WI38 (cell line): Measurements from ENCODE around the gene KIF1A.

Source experiments
- H3K4me3 ChIP-seq: 2 replicates; pipeline ENCODE4 v1.5.1; 2011; ENCODE audit warnings: low read depth, mild to moderate bottlenecking, control low read depth, low read length
- TF ChIP-seq, protein P1 (sequence below): IDR thresholded peaks from 2 replicates; pipeline ENCODE4 v1.5.1; 2012; ENCODE audit warnings: low read depth, mild to moderate bottlenecking, control low read depth, low read length

KIF1A gene

DNA sequence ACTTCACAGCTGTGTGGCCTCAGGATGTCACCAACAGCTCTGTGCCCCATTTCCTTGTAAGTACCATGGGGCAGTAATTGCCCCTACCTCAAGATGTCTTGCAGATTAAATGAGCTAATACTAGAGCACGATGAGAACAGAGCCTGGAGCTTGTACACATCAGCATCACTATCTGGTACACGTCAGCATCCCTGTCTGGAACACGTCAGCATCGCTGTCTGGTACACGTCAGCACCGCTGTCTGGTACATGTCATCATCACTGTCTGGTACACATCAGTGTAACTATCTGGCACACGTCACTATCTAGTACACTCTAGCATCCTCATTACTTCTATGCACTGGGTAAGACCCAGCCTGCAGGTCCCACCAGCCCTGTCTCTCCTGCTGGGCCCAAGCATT, 91.2 kb downstream of the KIF1A start:
- TF ChIP-seq, protein P1, sequence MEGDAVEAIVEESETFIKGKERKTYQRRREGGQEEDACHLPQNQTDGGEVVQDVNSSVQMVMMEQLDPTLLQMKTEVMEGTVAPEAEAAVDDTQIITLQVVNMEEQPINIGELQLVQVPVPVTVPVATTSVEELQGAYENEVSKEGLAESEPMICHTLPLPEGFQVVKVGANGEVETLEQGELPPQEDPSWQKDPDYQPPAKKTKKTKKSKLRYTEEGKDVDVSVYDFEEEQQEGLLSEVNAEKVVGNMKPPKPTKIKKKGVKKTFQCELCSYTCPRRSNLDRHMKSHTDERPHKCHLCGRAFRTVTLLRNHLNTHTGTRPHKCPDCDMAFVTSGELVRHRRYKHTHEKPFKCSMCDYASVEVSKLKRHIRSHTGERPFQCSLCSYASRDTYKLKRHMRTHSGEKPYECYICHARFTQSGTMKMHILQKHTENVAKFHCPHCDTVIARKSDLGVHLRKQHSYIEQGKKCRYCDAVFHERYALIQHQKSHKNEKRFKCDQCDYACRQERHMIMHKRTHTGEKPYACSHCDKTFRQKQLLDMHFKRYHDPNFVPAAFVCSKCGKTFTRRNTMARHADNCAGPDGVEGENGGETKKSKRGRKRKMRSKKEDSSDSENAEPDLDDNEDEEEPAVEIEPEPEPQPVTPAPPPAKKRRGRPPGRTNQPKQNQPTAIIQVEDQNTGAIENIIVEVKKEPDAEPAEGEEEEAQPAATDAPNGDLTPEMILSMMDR = no peak
- no peak overlapping the region for H3K4me3 ChIP-seq

- TF ChIP-seq, protein P1 = no peak
- no peak overlapping the region for H3K4me3 ChIP-seq
Observed at GRCh38 chr2:240728361-240728760, 91.7 kb downstream of the KIF1A start.

DNA sequence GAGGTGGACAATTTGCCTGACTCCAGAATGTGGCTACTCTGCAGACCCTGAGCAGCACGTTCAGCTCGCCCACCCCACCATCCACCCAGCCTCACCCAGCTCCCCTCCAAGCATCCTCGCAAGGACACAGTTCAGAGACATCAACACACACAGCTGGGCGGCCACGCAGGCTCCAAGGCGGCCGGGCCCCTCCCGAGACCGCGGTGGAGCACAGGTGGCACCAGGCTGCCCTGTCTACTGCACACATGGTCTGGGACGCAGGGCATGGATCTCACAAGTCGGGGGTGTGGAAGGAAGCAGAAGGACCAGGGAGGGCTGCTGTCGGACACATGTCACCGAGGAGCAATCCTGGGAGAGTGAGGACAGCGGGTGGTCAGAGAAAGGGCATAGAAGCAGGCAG, 92.1 kb downstream of the KIF1A start:
- H3K4me3 ChIP-seq = no peak overlapping the region
- TF ChIP-seq, protein P1 = no peak

DNA sequence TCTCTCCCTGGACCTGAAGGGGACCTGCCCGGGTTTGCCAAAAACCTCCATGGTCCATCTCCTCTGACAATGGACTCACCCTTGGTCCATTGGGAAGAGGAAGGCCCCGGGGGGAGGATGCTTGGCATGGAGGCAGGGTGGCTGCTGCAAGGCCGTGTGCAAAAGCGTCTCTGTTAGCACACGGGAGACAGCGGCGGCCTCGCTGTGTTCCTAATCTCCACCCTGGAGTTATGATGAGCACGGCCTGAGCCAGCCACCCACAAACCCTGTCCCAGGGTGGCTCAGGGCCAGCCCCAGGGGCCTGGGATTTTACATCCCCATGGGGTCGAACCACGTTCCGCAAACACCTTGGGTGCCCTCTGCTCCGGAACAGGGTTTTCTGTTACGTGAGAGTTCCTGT, 92.6 kb downstream of the KIF1A start:
- TF ChIP-seq, protein P1 = no peak
- H3K4me3 ChIP-seq = no peak overlapping the region

DNA sequence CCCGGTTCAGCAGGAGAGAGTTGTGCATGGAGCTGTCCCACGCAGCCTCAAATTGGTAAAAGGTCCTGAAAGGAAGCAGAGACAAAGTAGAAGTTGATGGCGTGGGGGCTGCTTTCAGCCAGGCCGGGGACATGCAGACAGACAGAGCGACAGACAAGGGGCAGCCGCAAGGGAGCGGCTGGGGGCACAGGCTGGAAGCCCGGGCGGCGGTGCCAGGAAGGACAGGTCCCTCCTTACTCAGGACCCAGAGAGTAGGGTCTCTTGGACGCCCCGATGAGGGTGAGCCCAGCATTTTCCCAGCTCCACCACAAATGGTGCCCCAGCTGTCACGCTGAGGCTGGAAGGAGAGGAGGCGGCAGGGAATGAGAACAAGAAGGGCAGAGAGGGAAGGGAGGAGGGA, 93.1 kb downstream of the KIF1A start:
- TF ChIP-seq, protein P1 = no peak
- no peak overlapping the region for H3K4me3 ChIP-seq

DNA sequence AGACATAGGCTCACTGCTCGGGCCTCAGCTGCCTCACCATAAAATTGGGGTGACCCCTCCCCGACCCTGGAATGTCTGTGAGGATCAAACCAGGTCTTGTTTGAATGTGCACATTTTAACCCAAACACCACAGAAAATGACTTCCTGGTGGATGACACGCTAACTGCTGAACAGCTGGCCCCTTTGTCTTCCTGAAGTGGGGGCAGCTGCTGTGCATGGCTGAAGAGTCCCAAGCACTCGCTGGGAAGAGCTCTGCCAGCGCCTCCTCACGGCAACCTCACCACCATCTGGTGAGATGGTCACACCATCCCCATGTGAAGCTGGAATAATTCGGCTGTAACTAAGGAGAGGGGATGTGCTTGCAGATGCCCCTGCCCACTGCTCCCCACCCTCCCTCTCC, 94.3 kb downstream of the KIF1A start:
- TF ChIP-seq, protein P1 = no peak
- no peak overlapping the region for H3K4me3 ChIP-seq

GRCh38 chr2:240725266-240725665, 94.8 kb downstream of the KIF1A start:
- H3K4me3 ChIP-seq = no peak overlapping the region
- TF ChIP-seq, protein P1 = no peak
